Skin epidermis (tissue), 12 donors: Measurements from ENCODE around the gene NDUFV3.
"Not testable (repeated sequence)": the region's sequence is repeated elsewhere in the genome, so short reads cannot be mapped to it uniquely, and the experiment has no call there.

Experiments used
- H3K27ac ChIP-seq, 21 experiments: fragments of 200-600 bp; sonication (generic) in 11 of 21; one replicate each; pipeline ENCODE4 v1.5.0; 2020; ENCODE audit warnings: mild to moderate bottlenecking in 3 of 21, inconsistent platforms in 2 of 21, moderate library complexity in 2 of 21
- H3K4me3 ChIP-seq, 7 experiments: fragments of 200-600 bp; sonication (generic) in 2 of 7; one replicate each; pipeline ENCODE4 v1.5.0; 2020; ENCODE audit warnings: inconsistent platforms in 2 of 7, mild to moderate bottlenecking in 2 of 7, moderate library complexity in 1 of 7

The NDUFV3 gene

GRCh38 chr21:42878993-42879787 lies 13.9 kb upstream of the NDUFV3 start, which contains the start of gene WDR4:
TSS of gene WDR4 (minus strand) at chr21:42879539. CDS start at chr21:42879495, 44 bp downstream.
- peak within 1 kb of the TSS; percentile 93 to 100 (median 99) for H3K4me3 ChIP-seq
- H3K27ac ChIP-seq, result peak within 1 kb of the TSS; percentile 65 to 98 (median 87)

GRCh38 chr21:42880352-42880751 lies 12.8 kb upstream of the NDUFV3 start:
- H3K4me3 ChIP-seq, result peak overlapping the region in 3 of 7 experiments; percentile 93 to 100 (median 99)
- peak overlapping the region in 5 of 21 experiments; percentile 62 to 98 (median 80) for H3K27ac ChIP-seq

- no peak overlapping the region for H3K27ac ChIP-seq
- no peak overlapping the region for H3K4me3 ChIP-seq
Measured at GRCh38 chr21:42883921-42884320, 9.2 kb upstream of the NDUFV3 start.

- H3K4me3 ChIP-seq, result no peak overlapping the region
- no peak overlapping the region for H3K27ac ChIP-seq
Measured at GRCh38 chr21:42887326-42887725, 5.8 kb upstream of the NDUFV3 start.

DNA sequence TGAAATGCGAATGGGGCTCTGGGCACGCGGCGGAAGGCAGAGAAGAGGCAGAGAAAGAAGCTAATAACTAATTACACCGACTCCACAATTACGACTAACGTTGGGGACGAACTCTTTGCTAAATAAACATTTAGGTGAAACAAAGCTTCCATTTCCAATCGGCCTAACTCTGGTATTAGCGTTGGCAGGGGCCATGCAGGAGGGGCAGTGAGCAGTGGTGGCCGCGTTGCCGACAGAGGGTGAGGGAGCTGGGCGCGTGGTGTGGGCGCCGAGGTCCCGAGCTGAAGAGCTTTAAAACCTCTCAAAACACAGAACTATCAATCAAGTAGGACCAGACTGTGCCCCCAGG lies 553 bp upstream of the NDUFV3 start:
- Histone ChIP-seq H3K4me3 (peak overlapping the region; percentile 59 to 97 (median 75)), H3K27ac (peak overlapping the region; percentile 38 to 98 (median 96))

DNA sequence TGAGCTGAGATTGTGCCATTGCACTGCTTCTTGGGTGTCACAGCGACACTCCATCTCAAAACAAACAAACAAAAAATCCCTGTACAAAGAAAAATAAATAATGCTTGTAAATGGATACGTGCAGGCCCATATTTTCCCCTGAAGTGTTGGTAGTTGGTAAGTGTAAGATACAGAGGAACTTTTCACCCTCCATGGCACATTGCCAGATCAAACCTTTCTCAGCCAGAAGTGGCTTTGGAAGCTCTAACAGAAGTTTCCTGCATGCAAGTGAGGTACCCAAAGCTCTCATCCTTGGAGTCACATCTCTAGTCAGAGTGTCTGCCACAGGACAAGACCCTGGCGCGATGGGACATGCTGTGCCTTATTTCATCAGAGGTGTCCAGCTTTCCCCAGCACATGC lies 7.3 kb downstream of the NDUFV3 start:
- H3K4me3 ChIP-seq, result no peak overlapping the region
- no peak overlapping the region for H3K27ac ChIP-seq

- H3K27ac ChIP-seq, result no peak overlapping the region
- H3K4me3 ChIP-seq, result no peak overlapping the region
Measured at GRCh38 chr21:42903817-42904216, 10.7 kb downstream of the NDUFV3 start.

GRCh38 chr21:42905195-42905594 lies 12.1 kb downstream of the NDUFV3 start:
- H3K27ac ChIP-seq, result no peak overlapping the region
- no peak overlapping the region for H3K4me3 ChIP-seq

GRCh38 chr21:42906233-42906632 lies 13.1 kb downstream of the NDUFV3 start:
- Histone ChIP-seq H3K4me3 (no peak overlapping the region), H3K27ac (no peak overlapping the region)

- not testable (repeated sequence) for H3K4me3 ChIP-seq, H3K27ac ChIP-seq
Measured at GRCh38 chr21:42908484-42908883, 15.4 kb downstream of the NDUFV3 start.

DNA sequence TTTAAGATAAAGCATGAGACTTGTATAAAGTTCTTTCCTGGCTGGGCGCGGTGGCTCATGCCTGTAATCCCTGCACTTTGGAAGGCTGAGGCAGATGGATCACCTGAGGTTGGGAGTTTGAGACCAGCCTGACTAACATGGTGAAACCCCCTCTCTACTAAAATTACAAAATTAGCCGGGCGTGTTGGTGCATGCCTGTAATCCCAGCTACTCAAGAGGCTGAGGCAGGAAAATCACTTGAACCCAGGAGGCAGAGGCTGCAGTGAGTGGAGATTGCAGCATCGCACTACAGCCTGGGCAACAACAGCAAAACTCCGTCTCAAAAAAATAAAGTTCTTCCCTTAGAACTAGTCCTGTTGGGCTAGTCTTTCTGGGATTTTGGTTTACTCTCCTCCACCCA lies 18.8 kb downstream of the NDUFV3 start:
- H3K4me3 ChIP-seq, H3K27ac ChIP-seq: not testable (repeated sequence)

- no peak overlapping the region for H3K4me3 ChIP-seq
- H3K27ac ChIP-seq, result no peak overlapping the region
Measured at GRCh38 chr21:42913476-42913875, 20.4 kb downstream of the NDUFV3 start.

DNA sequence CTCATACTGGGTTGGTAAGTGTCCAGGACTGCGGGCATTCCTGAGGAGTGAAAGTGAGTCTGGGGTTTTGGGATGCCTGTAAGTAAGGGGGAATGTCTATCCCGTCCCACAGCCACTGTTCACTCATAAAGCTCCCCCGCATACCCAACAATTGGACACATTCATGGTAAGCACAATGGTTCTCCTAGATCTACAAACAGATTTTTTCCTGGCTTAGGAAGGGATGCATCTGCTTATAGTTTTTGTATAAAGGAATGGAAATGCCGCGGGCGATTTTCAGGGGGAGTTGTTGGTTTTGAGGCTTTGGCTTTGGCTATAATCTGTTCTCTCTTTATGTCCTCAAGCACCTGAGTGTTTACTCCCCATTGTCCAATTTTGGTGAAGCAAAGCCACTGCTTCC lies 25.2 kb downstream of the NDUFV3 start:
- Histone ChIP-seq H3K27ac (no peak overlapping the region), H3K4me3 (no peak overlapping the region)

DNA sequence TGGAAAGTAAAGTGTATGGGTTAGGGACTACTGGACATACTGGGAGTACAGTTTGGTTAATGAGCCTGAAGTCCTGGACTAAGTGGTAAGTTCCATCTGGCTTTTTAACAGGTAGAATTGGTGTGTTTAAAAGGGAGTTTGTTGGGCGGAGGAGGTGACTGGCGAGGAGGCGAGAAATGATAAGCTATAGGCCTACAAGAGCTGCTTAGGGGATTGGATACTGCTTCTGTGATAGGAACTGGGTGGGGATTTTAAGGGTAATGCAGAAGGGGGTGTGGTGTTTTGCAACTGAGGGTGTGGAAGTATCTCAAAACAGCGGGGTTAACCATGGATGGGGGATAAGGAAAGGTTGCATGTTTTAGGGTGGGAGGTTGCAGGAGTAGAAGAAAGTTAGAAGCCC lies 28.8 kb downstream of the NDUFV3 start:
- H3K4me3 ChIP-seq, result no peak overlapping the region
- H3K27ac ChIP-seq, result no peak overlapping the region

DNA sequence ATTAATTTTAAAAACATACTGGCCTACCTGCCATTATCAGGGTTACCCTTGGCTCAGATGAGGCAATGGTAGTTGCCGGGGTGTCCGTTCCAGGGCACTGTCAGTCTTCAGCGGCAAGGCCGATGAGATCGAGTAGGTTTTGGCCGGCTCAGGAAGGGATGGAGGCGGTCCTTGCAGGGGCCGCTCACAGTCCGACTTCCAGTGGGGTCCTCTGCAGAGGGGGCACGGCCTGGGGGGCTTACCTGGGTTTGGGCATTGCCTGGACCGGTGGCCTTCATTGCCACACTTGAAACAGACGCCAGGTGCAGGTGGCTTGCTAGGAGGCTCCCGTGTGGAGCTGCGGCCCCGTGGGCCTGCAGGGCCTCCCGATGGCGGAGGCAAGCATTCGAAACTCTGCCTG lies 29.8 kb downstream of the NDUFV3 start:
- Histone ChIP-seq H3K4me3 (no peak overlapping the region), H3K27ac (no peak overlapping the region)

DNA sequence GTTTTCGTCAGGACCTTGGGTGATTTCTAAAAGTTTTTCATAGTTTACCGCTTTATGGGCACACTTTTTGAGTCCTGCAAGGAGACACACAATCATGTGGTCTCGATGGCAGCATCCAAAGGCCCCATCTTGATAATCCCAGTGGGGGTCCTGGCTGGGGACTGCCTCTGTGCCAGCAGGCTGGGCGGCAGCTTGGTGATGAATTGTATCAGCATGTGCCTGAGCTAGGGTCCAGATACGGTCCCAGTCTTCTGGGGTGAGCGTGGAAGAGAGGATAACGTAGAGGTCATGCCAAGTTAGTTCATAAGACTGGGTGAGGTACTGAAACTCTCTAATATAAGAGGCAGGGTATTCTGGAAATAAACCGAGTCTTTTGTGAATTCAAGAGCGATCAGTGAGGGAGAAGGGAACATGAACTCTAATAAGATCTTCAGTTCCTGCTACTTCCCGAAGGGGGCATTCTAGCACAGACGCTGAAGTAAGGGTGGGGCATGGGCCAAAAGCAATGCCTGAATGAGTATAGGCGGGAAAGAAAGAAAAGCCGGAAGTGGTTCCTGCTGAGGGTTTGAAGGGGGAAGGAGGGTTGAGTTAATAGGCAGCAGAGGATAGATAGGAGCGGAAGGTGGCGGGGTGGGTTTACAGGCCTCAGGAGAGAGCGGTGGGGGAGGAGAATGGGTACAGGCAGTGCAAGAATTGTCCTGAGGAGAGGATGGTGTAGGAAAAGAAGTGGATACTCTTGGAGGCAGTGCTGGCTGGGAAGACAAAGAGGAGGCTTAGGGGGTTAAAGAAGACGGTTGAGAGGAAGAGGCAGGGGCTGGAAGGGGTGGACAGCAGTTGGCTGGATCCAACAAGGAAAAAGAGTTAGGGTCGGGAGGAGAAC lies 30.7 kb downstream of the NDUFV3 start:
- Histone ChIP-seq H3K4me3 (no peak overlapping the region), H3K27ac (peak overlapping the region in 7 of 21 experiments; percentile 16 to 65 (median 54))

- Histone ChIP-seq H3K27ac (peak overlapping the region in 5 of 21 experiments; percentile 16 to 58 (median 54)), H3K4me3 (no peak overlapping the region)
Measured at GRCh38 chr21:42924433-42924751, 31.3 kb downstream of the NDUFV3 start.

DNA sequence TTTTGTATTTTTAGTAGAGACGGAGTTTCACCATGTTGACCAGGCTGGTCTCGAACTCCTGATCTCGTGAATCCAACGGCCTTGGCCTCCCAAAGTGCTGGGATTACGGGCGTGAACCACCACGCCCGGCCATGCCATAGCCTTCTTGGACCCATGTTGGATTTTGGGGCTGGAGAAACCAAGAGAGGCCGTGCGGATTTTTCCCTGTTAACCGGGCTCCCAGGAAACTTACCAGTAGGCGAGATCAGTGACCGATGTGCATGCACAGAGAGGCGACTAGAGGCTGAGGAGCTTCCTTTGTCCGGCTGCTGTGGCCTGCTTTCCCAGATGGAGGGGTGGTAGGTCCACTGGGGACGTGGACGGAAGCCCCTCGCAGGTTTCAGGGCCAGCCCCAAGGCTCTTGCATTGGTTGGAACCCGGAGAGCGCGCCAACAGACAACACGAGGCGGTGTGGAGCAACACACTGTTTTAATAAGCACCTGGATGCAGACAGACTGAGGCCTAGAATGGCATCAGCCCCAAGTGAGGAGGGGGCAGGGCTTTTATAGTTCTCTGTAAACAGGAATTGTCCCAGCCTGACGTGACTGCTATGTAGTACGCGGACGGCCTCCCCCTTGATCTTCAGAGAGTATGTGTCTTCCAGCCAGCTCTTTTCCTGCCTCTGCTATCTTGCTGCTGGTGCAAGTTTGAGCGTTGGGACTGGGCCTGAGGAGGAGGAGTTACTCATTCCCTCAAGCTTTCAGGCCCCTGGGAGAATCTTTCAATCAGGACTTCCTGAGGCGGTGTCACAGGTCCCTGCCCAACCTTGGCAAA lies 32.2 kb downstream of the NDUFV3 start, which contains the start of gene ERVH48-1:
Gene ERVH48-1 (minus strand): TSS at position 517 of the 813 bp plus-strand sequence. CDS start 6,624 bp downstream, outside the sequence.
- Histone ChIP-seq H3K27ac (peak within 1 kb of the TSS in 3 of 21 experiments; percentile 50 to 56 (median 54)), H3K4me3 (no peak within 1 kb of the TSS)

DNA sequence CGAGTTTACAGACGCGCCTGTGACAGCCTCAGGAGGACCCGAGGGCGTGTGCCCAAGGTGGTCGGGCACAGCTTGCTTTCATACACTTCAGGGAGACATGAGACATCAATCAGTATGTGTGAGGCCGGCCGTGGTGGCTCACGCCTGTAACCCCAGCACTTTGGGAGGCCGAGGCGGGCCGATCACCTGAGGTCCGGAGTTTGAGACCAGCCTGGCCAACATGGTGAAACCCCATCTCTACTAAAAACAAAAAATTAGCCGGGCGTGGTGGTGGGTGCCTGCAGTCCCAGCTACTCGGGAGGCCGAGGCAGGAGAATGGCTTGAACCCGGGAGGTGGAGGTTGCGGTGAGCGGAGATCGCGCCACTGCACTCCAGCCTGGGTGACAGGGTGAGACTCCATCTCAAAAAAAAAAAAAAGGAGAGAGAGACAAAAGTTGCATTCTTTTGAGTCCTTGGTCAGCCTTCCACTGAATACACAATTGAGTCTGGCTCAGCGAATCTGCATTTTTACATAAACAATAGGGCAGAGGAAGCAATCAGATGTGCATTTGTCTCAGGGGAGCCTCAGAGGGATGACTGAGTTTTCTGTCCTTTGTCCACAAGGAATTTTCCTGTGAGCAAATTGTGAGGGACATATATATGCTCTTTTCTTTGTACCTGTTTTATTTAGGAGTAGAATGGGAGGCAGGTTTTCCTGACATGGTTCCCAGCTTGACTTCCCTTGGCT lies 34.5 kb downstream of the NDUFV3 start:
- not testable (repeated sequence) for H3K4me3 ChIP-seq, H3K27ac ChIP-seq
